OCI-LY7 (cell line): ENCODE results near the gene CFAP97. TPM values are rescaled to one million over a fixed set of nuclear protein-coding genes. Genes with fewer than 3 reads are reported as not detected.

Experiments
- BruUV-seq: library from RNA; stranded (reverse); fragments of 400-500 nt; replicated peaks from 2 replicates; lab custom pipeline; 2021; lab: Mats Ljungman, UMichigan
- CTCF ChIA-PET: fragments of 300-600 bp; sonication (Branson Sonifier 250); formaldehyde crosslinking; loops from one replicate; lab custom pipeline; 2022; ENCODE audit warnings: antibody characterized with exemption; ENCODE audit not compliant: unreplicated experiment; lab: Charles Lee
- POLR2A ChIA-PET: fragments of 300-600 bp; sonication (Branson Sonifier 250); formaldehyde crosslinking; loops from one replicate; lab custom pipeline; 2022; ENCODE audit warnings: antibody characterized with exemption; lab: Charles Lee
- DNase-seq: peaks from one replicate; pipeline ENCODE4 v3.0.0-alpha.2; 2015; ENCODE audit warnings: low spot score
- H2AFZ ChIP-seq: fragments of 200-600 bp; sonication (generic), shearing (Covaris generic); 2 replicates; pipeline ENCODE4 v1.6.1; 2014; ENCODE audit warnings: mild to moderate bottlenecking, antibody characterized with exemption, low read length, moderate library complexity
- H3K27ac ChIP-seq: fragments of 200-600 bp; sonication (generic); 2 replicates; pipeline ENCODE4 v1.5.1; 2014; ENCODE audit warnings: mixed run types, low read depth, mild to moderate bottlenecking, moderate library complexity, low read length, inconsistent platforms; ENCODE audit not compliant: poor library complexity, severe bottlenecking
- H3K36me3 ChIP-seq: fragments of 200-600 bp; sonication (generic); 2 replicates; pipeline ENCODE4 v1.6.1; 2014; ENCODE audit warnings: mild to moderate bottlenecking, antibody characterized with exemption, low read length, moderate library complexity, mixed read lengths; ENCODE audit not compliant: insufficient read depth
- H3K4me1 ChIP-seq: fragments of 200-600 bp; sonication (generic); 2 replicates; pipeline ENCODE4 v1.5.1; 2014; ENCODE audit warnings: mild to moderate bottlenecking, low read length; ENCODE audit not compliant: insufficient read depth, poor library complexity, severe bottlenecking
- H3K4me2 ChIP-seq: fragments of 200-600 bp; sonication (generic); 2 replicates; pipeline ENCODE4 v1.6.1; 2014; ENCODE audit warnings: mild to moderate bottlenecking, low read length
- H3K4me3 ChIP-seq: fragments of 200-600 bp; sonication (generic); 2 replicates; pipeline ENCODE4 v1.5.1; 2014; ENCODE audit warnings: mild to moderate bottlenecking, low read depth, low read length; ENCODE audit not compliant: poor library complexity, severe bottlenecking
- H3K79me2 ChIP-seq: fragments of 200-600 bp; sonication (generic); 2 replicates; pipeline ENCODE4 v1.6.1; 2016; ENCODE audit warnings: low read depth, mild to moderate bottlenecking, low read length, moderate library complexity, mixed read lengths; ENCODE audit not compliant: insufficient read depth
- H3K9me2 ChIP-seq: fragments of 200-600 bp; sonication (generic); 2 replicates; pipeline ENCODE4 v1.6.1; 2016; ENCODE audit warnings: mild to moderate bottlenecking, low read length, mixed read lengths; ENCODE audit not compliant: insufficient read depth
- H3K9me3 ChIP-seq: fragments of 200-600 bp; sonication (generic); 2 replicates; pipeline ENCODE4 v1.6.1; 2014; ENCODE audit warnings: mild to moderate bottlenecking, mixed run types, low read length, mixed read lengths
- H4K20me1 ChIP-seq: fragments of 200-600 bp; sonication (generic); 2 replicates; pipeline ENCODE4 v1.6.1; 2014; ENCODE audit warnings: mild to moderate bottlenecking, antibody characterized with exemption, low read length, moderate library complexity, mixed read lengths; ENCODE audit not compliant: insufficient read depth
- EZH2phosphoT487 ChIP-seq: fragments of 200-600 bp; sonication (generic); IDR thresholded peaks from 2 replicates; pipeline ENCODE4 v1.6.1; 2018; ENCODE audit warnings: low read depth, borderline replicate concordance, mild to moderate bottlenecking, mixed run types, antibody characterized with exemption, low read length, moderate library complexity, mixed read lengths
- intact Hi-C: fragments of 100-400 bp; cut with micrococcal nuclease; formaldehyde crosslinking; loops from one replicate; pipeline ENCODE4 v1.10.0; 2022; ENCODE audit not compliant: unreplicated experiment
- total RNA-seq, 2 experiments: library from RNA; depleted of rRNA in 1 of 2; stranded (reverse); fragments of >200 nt in 1 of 2; shearing (Covaris generic) in 1 of 2; gene quantifications; 2 replicates each; pipeline ENCODE4 v1.2.3, GENCODE V29; 2014 to 2022
- TF ChIP-seq, protein P1 (sequence below): fragments of 200-600 bp; sonication (generic); conservative IDR thresholded peaks from 2 replicates; pipeline ENCODE4 v1.5.1; 2014; ENCODE audit warnings: mild to moderate bottlenecking, antibody characterized with exemption, low read length, moderate library complexity, mixed read lengths

CFAP97 gene
- total RNA-seq, 2 experiments from 2014 or later: 22.7 to 57.3 TPM

DNA sequence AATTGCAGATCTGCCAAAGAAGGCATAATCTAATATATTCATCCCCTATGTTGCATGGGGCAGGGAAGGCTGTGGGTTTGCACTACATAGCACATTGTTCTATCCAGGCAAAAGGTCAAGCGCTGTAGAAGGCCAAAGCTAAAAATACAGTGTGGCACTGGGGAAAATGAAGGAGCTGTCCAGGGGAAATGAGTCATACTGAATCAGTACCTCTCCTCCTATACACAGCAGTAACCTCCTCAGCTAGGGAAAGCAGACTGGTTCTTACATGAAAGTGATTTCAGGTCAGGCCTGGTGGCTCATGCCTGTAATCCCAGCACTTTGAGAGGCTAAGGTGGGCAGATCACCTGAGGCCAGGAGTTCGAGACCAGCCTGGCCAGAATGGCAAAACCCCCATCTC lies 91.7 kb downstream of the CFAP97 start:
- ChIA-PET CTCF (no interaction called here), POLR2A (no interaction called here)
- DNase-seq: no peak
- intact Hi-C loops: no loop called here
- no peaks in the 10 kb centered on the region for H3K36me3 ChIP-seq
- H3K27ac ChIP-seq: no peak overlapping the region
- no TSS peak for BruUV-seq
- no peaks in the 10 kb centered on the region for H3K4me1 ChIP-seq
- no peak for TF ChIP-seq EZH2phosphoT487
- TF ChIP-seq, protein P1, sequence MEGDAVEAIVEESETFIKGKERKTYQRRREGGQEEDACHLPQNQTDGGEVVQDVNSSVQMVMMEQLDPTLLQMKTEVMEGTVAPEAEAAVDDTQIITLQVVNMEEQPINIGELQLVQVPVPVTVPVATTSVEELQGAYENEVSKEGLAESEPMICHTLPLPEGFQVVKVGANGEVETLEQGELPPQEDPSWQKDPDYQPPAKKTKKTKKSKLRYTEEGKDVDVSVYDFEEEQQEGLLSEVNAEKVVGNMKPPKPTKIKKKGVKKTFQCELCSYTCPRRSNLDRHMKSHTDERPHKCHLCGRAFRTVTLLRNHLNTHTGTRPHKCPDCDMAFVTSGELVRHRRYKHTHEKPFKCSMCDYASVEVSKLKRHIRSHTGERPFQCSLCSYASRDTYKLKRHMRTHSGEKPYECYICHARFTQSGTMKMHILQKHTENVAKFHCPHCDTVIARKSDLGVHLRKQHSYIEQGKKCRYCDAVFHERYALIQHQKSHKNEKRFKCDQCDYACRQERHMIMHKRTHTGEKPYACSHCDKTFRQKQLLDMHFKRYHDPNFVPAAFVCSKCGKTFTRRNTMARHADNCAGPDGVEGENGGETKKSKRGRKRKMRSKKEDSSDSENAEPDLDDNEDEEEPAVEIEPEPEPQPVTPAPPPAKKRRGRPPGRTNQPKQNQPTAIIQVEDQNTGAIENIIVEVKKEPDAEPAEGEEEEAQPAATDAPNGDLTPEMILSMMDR: no peak
- no peaks in the 10 kb centered on the region for H4K20me1 ChIP-seq
- H3K79me2 ChIP-seq: no peaks in the 10 kb centered on the region
- H2AFZ ChIP-seq: no peak overlapping the region
- no peak overlapping the region for H3K4me2 ChIP-seq
- H3K4me3 ChIP-seq: no peak overlapping the region
- H3K9me3 ChIP-seq: no peaks in the 10 kb centered on the region
- H3K9me2 ChIP-seq: no peaks in the 10 kb centered on the region

DNA sequence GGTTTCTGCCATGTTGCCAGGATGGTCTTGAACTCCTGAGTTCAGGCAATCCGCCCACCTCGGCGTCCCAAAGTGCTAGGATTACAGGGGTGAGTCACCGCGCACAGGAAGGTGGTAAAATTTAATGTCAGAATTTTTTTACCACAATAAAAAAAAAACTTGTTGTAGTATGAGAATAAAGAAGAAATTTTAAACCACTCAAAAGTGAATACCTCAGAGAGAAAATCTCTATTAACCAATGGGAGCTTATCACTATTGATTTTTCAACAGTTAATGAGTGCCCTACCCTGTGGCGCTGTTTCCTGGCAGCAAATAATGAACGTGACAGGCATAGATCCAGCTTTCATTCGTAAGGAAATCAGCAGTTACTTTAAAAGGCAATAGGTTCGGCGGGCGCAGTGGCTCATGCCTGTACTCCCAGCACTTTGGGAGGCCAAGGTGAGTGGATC lies 93.4 kb downstream of the CFAP97 start:
- no peaks in the 10 kb centered on the region for H3K79me2 ChIP-seq

DNA sequence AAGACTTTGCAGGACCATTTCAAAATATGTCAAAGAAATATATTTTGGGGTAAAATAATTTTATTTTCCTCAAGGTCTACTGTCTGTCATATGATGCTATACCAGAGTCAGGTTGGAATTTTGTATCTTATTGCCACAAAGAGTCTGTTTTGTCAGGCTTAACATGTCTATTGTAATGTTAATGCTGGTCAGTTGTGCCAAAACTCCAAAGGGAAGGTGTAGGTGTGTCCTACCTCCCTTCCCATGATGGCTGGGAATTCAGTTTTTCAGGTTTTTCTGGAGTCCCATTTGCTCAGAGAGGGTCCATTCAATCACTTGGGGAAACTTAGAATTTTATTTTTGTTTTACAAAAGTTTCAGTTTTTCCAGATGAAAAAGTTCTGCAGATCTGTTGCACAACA lies 94.1 kb downstream of the CFAP97 start:
- Histone ChIP-seq H3K4me3 (no peak overlapping the region), H3K9me3 (no peaks in the 10 kb centered on the region), H3K36me3 (no peaks in the 10 kb centered on the region), H3K9me2 (no peaks in the 10 kb centered on the region), H3K79me2 (no peaks in the 10 kb centered on the region), H3K4me2 (no peak overlapping the region), H3K4me1 (no peaks in the 10 kb centered on the region), H3K27ac (no peak overlapping the region), H4K20me1 (no peaks in the 10 kb centered on the region), H2AFZ (no peak overlapping the region)
- ChIA-PET POLR2A (interaction anchor here (0.5 kb wide), 1 partner anchor 737 kb away, joined by 3 read pairs; no protein-coding TSS in a partner anchor), CTCF (no interaction called here)
- DNase-seq: no peak
- TF ChIP-seq, protein P1: no peak
- TF ChIP-seq EZH2phosphoT487: no peak
- intact Hi-C loops: loop anchor here (5.0 kb wide), 1 partner anchor 82 kb away; no protein-coding TSS in a partner anchor
- BruUV-seq: no TSS peak

More for the DNA sequence above, 93.4 kb downstream of the CFAP97 start:
- Histone ChIP-seq H3K4me1 (no peaks in the 10 kb centered on the region), H4K20me1 (no peaks in the 10 kb centered on the region), H3K9me3 (no peaks in the 10 kb centered on the region), H3K9me2 (no peaks in the 10 kb centered on the region), H3K27ac (no peak overlapping the region), H3K4me2 (no peak overlapping the region), H2AFZ (no peak overlapping the region), H3K36me3 (no peaks in the 10 kb centered on the region), H3K4me3 (no peak overlapping the region)
- ChIA-PET CTCF (no interaction called here), POLR2A (interaction anchor here (0.5 to 0.7 kb wide), 2 partner anchors 137 to 738 kb away, joined by 3 read pairs; no protein-coding TSS in a partner anchor)
- intact Hi-C loops: no loop called here
- BruUV-seq: no TSS peak
- DNase-seq: no peak
- TF ChIP-seq, protein P1: no peak
- no peak for TF ChIP-seq EZH2phosphoT487
